ENCODE data around the gene PTP4A1. TPM values are rescaled to one million over a fixed set of nuclear protein-coding genes. Genes with fewer than 3 reads are reported as not detected.

Gene PTP4A1
- total RNA-seq, 4 donors from 2014 or later, result 10.5 to 22.8 (median 18.4) TPM

DNA sequence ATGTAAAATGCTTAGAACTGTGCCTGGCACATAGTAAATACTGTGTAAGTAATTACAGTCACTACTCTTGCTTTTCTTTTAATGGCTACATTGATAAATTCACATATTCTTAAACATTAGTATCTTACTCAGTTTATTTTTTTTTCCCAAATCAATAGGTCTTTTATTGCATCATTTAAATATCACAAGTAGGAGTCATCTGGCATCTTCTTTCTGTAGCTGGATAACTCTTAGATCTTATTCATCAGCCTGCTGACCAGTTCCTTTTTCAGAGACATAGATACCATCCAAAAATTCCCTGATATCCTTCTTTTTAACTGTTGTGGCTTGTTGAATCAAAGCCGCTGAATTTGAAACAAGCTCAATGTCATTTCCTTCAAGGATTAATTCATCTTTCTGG is 43.3 kb downstream of the PTP4A1 start:
- Histone ChIP-seq H3K27me3 (peaks cover 0 to 3% of the 10 kb centered on the region in 2 donors), H3K9me3 (no peaks in the 10 kb centered on the region), H3K4me3 (no peak overlapping the region), H3K4me1 (no peaks in the 10 kb centered on the region), H3K27ac (no peak overlapping the region), H3K36me3 (no peaks in the 10 kb centered on the region)
- no peak for TF ChIP-seq POLR2A (IDR thresholded peaks at IDR 0.05)
- DNase-seq (ENCODE audit: low spot score in 2 of 2), result no peak
- 94 to 100% methylated on average over 1 of the region's 1 CpG for WGBS, 2 donors

Small RNAs within 50 kb of the gene (small RNA-seq; reads per million reads assigned to genes)
- gene AL513043.1, result not detected

Other genes starting within 250 kb of the PTP4A1 start
- gene PHF3, start 63.3 kb downstream of the PTP4A1 start, total RNA-seq, result 10 to 100 TPM; 59.1 to 75.3 (median 69.9) TPM